LNCAP (cell line): ENCODE results near the gene MAPKAPK3.

Experiments used
- TF ChIP-seq, protein P1 (sequence below): fragments of 450-650 bp; IDR thresholded peaks from 2 replicates; pipeline ENCODE4 v1.5.1; 2017; ENCODE audit warnings: mild to moderate bottlenecking

Gene MAPKAPK3

DNA sequence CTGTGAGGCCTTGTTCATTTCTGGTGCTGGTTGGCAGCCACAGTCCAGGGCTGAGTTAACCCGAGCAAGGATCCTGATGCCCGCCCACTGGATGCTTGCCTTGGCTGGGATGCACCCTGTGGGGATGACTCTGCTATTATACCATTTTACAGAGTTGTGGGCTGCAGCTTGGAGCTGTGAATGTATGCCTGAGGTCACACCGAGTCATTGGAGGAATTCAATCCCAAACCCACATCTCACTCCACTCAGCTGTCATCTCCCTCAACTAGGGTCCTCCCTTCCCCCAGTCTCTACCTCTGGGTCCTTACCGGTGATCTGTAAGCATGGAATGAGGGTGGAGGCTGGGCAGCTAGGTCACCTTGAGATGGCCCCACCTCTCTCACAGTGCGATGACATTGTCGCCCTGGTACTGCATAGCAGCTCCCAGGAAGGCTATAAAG is 22.1 kb downstream of the MAPKAPK3 start:
- TF ChIP-seq, protein P1, sequence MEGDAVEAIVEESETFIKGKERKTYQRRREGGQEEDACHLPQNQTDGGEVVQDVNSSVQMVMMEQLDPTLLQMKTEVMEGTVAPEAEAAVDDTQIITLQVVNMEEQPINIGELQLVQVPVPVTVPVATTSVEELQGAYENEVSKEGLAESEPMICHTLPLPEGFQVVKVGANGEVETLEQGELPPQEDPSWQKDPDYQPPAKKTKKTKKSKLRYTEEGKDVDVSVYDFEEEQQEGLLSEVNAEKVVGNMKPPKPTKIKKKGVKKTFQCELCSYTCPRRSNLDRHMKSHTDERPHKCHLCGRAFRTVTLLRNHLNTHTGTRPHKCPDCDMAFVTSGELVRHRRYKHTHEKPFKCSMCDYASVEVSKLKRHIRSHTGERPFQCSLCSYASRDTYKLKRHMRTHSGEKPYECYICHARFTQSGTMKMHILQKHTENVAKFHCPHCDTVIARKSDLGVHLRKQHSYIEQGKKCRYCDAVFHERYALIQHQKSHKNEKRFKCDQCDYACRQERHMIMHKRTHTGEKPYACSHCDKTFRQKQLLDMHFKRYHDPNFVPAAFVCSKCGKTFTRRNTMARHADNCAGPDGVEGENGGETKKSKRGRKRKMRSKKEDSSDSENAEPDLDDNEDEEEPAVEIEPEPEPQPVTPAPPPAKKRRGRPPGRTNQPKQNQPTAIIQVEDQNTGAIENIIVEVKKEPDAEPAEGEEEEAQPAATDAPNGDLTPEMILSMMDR, result no peak

DNA sequence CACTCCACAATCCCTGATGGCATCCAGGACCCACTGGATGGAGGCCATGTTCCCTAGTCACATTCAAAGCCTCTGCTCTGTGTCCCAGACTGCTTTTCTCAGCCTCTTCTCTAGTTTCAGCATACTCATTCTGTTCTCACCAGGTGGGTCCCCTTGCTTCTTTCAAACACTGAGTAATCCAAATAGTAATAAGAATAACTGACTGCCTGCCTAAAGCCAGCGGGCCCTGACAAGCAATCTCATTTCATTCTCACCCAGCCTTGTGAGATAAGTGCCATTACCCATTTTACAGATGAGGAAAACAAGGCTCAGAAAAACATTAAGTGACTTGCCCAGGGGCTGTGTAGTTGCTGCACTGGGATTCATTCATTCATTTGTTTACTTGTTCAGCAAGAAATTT is 25.4 kb downstream of the MAPKAPK3 start:
- TF ChIP-seq, protein P1, result no peak

DNA sequence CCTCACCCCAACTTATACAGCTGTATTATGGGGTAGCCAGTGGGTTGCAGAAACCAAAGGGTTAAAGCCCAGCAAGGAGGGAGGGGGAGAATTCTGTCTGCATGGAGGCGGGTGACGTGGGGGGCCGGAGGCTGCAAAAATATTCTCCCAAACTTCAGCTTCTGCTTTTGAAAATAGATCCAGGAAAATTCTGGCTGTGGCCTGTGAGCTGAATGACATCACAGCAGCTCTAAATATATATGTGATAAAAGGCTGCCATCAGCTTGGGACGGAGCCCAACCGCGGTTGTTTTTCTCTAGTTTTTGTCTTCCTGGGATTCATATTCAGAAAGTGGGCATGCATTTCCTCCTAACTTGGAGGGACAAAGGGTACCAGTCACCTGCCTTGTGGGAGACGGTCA is 27.6 kb downstream of the MAPKAPK3 start:
- TF ChIP-seq, protein P1, result no peak

DNA sequence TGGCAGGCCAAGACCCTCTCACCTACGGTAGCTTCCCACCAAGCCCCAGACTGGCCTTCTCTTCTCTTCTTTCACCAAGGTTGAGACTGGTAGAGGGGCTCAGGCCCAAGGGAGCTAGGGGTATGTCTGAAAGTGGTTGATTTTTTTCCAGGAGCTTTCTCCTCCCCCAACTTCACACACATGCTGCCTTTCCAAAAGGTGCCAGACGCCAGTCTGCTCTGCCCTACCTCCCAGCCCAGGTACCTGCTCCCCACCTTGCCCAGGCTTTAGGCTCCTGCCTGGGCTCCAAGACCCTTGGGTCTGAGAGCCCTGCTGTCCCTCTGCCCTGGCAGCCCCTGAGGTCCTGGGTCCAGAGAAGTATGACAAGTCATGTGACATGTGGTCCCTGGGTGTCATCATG is 28.4 kb downstream of the MAPKAPK3 start:
- TF ChIP-seq, protein P1, result no peak

DNA sequence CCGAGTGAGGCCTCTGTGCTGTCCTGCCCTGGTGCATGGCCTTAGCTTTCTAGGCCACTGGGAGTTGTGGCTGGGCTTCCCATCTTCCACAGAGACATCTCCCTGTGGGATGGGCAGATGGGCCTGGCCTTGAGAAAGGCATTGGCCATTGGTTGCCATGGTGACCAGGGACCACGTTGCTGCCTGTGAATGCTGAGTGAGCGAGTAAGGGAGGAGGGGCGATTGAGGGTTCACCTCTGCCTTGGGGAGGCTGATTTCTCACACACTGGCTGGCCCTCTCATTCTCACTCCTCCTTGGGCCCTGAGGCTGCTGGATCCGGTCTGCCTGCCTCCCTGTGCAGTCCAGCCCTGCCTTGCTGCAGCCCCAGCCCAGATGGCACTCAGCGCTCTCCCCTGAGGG is 31.4 kb downstream of the MAPKAPK3 start:
- TF ChIP-seq, protein P1, result no peak

DNA sequence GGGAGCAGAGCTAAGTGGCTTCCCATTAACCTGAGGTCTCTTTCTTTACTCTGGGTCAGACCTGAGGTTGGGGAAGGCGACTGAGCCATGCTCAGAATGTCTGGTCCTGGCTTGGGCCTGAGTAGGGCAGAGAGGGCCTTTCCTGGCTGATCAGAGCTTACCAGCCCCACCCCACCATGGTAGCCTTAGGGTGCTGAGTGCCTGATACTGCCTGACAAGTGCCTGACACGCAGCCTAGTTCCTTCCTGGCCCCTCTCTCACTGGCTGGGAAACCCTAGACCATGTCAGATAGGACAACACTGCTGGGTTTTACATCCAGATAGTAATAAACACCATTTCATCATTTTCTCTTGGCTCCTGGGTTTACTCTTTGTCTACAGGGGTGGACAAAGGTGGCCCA is 32.0 kb downstream of the MAPKAPK3 start:
- TF ChIP-seq, protein P1, result no peak

DNA sequence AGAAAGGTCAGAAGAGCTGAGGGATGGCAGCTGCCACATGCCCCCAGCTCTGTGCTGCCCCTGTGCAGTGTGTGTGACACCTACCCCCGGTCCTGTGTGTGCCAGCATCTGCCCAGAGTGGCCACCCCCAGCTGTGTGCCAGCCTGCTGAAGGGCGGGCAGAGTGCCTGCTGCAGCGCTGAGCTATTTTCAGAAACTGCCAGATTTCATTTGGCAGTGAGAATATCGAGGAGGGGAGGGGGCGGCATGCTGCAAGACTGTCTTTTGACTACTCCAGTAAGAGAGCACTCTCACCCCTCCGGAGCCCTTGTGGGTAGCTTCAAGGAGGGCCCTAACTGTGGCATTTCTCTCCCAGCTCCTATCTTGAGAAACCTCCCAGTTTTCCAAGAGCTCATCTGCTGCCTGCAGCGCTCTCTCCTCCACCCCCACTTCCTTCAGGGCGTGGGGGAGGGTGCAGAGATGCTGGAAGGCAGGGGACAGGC is 32.5 kb downstream of the MAPKAPK3 start:
- TF ChIP-seq, protein P1, result no peak

DNA sequence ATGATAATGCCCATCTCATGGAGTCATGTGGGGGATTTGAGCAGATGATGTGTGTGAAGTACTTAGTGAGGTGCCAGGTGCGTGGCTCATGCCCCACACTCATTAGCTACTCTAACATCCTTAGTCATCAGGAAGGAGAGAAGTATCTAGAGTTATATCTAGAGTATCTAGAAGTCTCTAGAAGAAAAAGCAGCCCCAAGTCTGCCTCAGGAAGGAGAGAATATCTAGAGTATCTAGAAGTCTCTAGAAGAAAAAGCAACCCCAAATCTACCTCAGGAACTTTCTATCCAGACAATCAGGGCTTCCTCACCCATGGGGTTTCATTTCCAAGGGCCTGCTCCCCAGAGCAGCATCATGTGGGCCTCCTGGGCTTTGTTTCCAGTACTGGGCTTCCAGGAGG is 33.1 kb downstream of the MAPKAPK3 start:
- TF ChIP-seq, protein P1, result no peak
